ENCODE measurements around the gene KIF24.

GRCh38 chr9:34370970-34371880, 42.2 kb upstream of the KIF24 start:
- TF ChIP-seq EZH2 (IDR thresholded peaks at IDR 0.05; ENCODE audit: low read length, missing control alignments) (peak; percentile 66), CTCF (conservative IDR thresholded peaks at IDR 0.05 in 1 of 2, IDR thresholded peaks at IDR 0.05 in 1 of 2; ENCODE audit: low read depth in 1 of 2, low read length in 2 of 2) (no peak)
